Lower leg skin (tissue), 3 donors: ENCODE data around the gene SMIM33.

Experiments used
- POLR2A ChIP-seq, 2 donors: fragments of 450-650 bp; IDR thresholded peaks; one replicate each; pipeline ENCODE4 v1.6.1; 2016 to 2017; ENCODE audit warnings: antibody characterized with exemption in 2 of 2, mild to moderate bottlenecking in 1 of 2, moderate library complexity in 1 of 2
- TF ChIP-seq, protein P1 (sequence below), 3 donors: fragments of 450-650 bp; IDR thresholded peaks; one replicate each; pipeline ENCODE4 v1.5.1; 2016; ENCODE audit warnings: antibody characterized with exemption in 3 of 3, mild to moderate bottlenecking in 3 of 3, moderate library complexity in 2 of 3

DNA sequence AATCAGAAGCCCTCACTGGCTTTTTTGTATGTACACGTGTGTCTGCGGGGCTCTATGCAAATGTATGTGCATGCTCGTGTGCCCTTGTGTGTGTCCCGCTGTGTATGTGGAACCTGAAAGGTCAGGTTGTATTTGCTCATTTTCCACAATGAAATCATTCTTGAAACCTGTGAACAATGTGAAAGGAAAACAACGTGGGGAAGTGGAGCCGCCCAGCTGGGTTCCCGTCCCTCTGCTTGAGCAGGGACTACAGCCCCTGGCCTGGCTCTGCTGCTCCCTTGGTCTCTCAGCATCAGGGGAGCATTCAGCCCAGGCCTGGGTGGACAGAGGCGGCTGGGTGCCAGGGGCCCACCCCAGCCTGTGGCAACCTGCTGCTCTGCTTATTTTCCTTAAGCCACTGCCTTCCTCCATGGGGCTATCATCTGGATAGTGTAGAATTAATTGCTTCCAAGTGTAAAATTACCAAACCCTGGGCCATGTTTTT is 11.3 kb upstream of the SMIM33 start:
- no peak for TF ChIP-seq POLR2A (IDR thresholded peaks at IDR 0.05)
- TF ChIP-seq, protein P1, sequence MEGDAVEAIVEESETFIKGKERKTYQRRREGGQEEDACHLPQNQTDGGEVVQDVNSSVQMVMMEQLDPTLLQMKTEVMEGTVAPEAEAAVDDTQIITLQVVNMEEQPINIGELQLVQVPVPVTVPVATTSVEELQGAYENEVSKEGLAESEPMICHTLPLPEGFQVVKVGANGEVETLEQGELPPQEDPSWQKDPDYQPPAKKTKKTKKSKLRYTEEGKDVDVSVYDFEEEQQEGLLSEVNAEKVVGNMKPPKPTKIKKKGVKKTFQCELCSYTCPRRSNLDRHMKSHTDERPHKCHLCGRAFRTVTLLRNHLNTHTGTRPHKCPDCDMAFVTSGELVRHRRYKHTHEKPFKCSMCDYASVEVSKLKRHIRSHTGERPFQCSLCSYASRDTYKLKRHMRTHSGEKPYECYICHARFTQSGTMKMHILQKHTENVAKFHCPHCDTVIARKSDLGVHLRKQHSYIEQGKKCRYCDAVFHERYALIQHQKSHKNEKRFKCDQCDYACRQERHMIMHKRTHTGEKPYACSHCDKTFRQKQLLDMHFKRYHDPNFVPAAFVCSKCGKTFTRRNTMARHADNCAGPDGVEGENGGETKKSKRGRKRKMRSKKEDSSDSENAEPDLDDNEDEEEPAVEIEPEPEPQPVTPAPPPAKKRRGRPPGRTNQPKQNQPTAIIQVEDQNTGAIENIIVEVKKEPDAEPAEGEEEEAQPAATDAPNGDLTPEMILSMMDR (IDR thresholded peaks at IDR 0.05) = no peak
